HG03175 (cell line): ENCODE results near the gene INPP4B.

Experiments
- ATAC-seq: cut with Tn5 transposase; IDR thresholded peaks from one replicate; pipeline ENCODE4 v1.9.1; 2021; ENCODE audit warnings: mild to moderate bottlenecking, moderate library complexity; ENCODE audit not compliant: unreplicated experiment

INPP4B gene

DNA sequence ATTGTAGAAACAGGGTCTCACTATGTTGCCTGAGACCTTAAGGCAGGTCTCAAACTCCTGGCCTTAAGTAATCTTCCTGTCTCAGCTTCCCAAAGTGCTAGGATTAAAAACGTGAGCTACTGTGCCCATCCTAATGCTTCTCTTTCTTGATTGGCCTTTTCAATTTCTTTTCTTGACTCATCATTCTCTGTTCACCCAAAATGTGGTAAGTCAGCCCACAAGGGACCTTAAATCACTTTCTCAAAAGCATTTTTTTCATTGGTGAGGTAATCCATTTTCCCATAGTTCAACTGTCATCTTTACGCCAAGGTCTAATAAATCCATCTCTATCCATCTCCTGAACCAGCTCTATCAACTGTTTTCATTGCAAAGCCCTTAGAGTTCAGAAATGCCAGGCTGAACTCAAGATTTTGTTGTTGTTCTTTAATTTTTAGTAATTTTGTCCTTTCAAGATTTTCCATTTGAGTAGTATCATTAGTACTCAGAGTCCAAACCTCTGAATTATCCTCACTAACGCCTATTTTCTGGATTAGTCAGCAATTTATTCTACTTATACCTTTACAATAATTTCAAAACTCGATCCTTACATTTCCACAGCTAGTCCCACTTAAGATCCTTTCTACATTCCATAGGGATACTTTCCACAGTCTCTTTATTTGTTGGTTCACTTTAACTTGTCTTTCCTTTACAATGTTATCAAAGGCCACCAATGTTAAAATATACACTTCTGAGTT, 681.2 kb downstream of the INPP4B start:
- no peak for ATAC-seq

DNA sequence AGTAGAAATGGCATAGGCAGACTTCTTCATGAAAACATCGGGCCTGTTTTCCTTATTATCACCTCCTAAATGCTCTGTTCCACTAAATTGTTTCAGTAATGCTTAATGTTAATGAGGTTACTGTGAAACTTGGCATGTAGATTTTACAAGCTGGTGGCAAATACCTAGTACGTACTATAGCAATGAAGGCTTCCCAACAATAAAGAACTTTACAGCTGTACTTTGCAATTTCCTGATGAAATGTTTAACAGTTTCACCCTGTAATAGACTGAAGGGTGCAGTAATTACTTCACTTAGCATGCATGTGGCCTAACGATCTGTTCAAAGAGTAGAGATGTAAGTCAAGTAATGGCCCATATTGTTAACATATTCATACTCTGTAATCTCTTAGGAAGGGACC, 685.0 kb downstream of the INPP4B start:
- no peak for ATAC-seq

DNA sequence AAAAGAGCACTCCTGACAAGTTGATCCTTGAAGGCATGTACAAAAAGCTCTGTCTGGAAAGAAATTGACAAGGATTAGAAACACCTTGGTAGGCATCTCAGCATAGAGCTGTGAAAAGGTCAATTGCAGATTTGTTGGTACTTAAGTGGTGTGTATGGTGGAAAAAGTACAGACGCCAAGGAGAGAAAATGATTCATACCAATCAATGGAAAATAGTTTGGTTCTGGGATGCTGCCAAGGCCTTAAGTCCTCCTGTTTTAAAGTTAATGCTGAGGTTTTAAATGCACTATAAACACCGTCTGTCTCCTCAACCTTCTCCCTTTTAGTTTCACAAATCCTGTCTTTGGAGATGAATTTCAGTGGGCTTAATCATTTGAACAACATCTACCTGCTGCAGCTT, 685.6 kb downstream of the INPP4B start:
- no peak for ATAC-seq

GRCh38 chr4:142158980-142159379, 687.1 kb downstream of the INPP4B start:
- ATAC-seq, result no peak

GRCh38 chr4:142156256-142156655, 689.8 kb downstream of the INPP4B start:
- no peak for ATAC-seq

DNA sequence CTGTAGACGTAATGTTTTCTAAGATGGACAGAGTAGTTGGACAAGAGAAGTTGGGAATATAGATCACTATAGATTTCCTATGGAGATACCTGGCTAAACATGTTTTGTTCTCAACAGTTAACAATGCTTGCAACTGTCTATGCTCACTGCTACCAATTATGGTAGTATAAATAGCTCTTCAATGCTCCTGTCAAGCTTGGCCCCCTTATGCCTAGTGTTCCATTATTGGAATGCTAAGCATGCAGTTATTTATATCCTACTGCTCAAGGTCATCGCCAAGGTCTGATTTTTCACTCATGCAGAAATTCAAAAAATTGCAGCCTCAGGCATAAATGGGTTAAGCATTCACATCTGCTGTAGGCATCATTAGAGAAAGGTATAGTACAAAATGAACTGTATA, 690.8 kb downstream of the INPP4B start:
- no peak for ATAC-seq

GRCh38 chr4:142150483-142150882, 695.6 kb downstream of the INPP4B start:
- no peak for ATAC-seq

DNA sequence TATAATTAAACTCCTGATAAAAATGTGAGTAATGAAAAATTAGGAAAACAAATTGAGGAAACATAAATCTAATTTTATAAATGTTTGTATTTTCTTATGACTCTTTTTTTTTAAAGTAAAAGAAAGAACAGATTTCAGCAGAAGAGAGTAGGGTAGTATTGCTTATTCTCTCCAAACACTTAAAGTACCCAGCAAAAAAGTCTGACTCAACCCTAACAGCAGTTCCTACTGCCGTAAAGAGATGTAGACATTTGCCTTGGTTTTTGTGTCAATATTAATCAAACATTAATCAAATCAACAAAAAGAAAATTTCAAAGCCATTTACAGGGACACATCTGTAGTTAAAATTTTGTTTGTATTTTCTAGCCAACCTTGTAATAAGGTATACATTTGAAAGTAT, 701.3 kb downstream of the INPP4B start:
- ATAC-seq, result no peak

GRCh38 chr4:142142366-142143054, 703.6 kb downstream of the INPP4B start:
- no peak for ATAC-seq

- ATAC-seq, result no peak
Observed at GRCh38 chr4:142141224-142141623, 704.9 kb downstream of the INPP4B start.

DNA sequence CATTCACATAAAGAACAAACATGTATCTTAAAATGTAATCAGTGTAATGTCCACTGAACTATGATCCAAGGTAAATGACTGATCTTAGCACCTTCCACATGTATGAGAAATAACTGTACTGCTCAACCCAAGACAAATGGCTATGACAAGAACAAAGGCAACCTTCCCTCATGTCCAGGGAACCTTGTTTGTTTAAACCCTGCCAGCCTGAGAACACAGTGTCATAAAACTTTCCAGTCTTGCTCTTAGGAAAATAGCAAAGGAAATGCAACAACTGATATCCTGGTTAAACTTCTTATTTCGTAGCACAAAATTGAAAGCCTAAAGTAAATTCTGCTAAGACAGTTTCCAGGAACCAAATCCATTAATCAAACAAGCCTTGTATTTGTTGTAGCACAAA, 715.4 kb downstream of the INPP4B start:
- ATAC-seq, result no peak

- no peak for ATAC-seq
Observed at GRCh38 chr4:142129931-142130330, 716.2 kb downstream of the INPP4B start.

- ATAC-seq, result no peak
Observed at GRCh38 chr4:142129473-142129872, 716.6 kb downstream of the INPP4B start.

DNA sequence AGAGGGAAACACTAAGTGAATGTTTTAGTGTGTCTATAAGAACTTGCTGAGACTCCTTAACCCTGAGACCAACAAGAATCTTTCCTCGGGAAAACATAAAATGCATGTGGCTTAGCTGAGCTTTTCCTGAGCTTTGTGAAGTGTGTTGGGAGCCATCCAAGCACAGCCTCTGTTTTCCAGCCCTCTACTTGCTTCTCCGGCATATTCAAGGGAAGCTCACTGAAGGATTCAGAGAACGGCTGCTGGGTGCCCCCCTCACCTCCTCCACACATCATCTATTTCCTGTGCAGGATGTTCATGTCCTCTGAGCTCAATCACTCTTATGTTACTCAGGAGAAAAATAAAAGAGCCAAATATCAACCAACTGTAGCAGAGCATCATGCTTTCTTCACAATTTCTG, 717.6 kb downstream of the INPP4B start:
- ATAC-seq, result no peak

DNA sequence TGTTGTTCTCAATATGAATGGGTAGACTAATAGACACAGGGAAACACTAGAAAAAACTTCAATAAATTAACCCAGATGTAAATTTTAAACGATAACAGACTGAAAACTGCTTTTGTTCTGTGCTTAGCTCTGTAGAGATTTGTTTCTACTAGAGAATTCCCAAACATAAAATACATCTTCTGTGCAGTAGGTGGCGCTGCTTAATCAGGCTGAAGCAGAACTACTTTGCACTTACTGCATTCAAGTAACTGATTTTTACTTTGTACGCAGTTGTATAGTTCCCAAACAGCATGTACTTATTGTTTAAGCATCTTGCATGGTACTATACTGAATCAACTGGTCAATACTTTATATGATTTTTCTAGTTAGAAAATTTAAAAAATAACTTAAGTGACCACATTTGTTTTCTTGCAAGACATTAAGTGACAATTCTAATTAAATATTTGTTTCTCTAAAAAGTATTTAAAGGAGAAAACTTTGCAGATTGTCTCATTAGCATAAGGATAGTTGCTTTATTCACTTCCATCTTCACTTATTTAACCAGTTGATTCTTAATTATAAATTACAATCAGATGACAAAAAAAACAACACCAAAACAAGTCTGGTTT, 719.1 kb downstream of the INPP4B start:
- ATAC-seq, result no peak

- ATAC-seq, result no peak
Observed at GRCh38 chr4:142124874-142125273, 721.2 kb downstream of the INPP4B start.

GRCh38 chr4:142121448-142122350, 724.4 kb downstream of the INPP4B start:
- no peak for ATAC-seq

DNA sequence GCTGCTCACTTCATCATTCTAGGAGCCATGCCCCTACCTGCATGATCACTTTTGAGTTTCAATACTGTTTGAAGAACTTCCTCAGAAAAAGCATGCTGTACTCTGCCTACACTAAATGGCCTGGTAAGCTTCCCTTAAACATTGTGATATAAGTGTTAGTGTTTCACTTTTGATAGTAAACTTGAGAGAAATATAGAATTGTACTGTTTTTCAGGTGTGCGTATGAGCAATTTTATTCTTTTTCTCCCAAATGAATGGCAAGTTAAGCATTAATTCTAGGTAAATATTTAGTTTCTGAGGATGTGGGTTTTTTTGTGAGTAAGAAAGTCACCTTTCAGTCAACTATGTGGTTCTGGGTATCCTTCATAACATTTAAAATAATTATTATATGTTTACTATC, 725.2 kb downstream of the INPP4B start:
- peak; percentile 64 for ATAC-seq

GRCh38 chr4:142112451-142112850, 733.6 kb downstream of the INPP4B start:
- ATAC-seq, result no peak

DNA sequence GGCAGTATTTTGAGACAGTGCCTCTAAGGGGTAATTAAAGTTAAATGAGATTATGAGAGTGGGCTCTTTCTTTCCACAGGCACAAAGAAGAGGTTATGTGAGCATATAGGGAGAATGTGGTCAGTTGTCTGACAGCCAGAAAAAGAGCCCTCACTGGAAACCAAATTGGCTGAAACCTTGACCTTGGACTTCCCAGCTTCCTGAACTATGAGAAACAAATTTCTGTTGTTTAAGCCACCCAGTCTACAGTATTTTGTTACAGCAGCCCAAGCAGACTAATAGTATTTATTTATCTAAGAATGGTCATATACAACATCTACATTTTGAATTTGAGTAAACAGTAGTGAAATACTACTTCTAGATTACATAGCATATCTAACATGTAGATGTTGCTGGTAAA, 736.0 kb downstream of the INPP4B start:
- no peak for ATAC-seq

- no peak for ATAC-seq
Observed at GRCh38 chr4:142104041-142104440, 742.1 kb downstream of the INPP4B start.
